Lower lobe of right lung (tissue), 2 donors: ENCODE measurements around the gene MTX1. TPM values are rescaled to one million over a fixed set of nuclear protein-coding genes. Genes with fewer than 3 reads are reported as not detected.

Experiments used
- ATAC-seq, 2 donors: fragments of 200-7000 bp; cut with Tn5 transposase; one replicate each; pipeline ENCODE4 v1.9.1; 2020 to 2022; ENCODE audit warnings: mild to moderate bottlenecking in 2 of 2, moderate library complexity in 2 of 2
- DNase-seq: peaks from one replicate; pipeline ENCODE4 v3.0.0-alpha.2; 2020
- H3K27ac ChIP-seq: fragments of 200-600 bp; one replicate; pipeline ENCODE4 v1.8.0; 2022
- H3K27me3 ChIP-seq: fragments of 200-600 bp; one replicate; pipeline ENCODE4 v1.8.0; 2022; ENCODE audit warnings: low read depth
- H3K36me3 ChIP-seq: fragments of 200-600 bp; one replicate; pipeline ENCODE4 v1.8.0; 2022; ENCODE audit warnings: mild to moderate bottlenecking
- H3K4me1 ChIP-seq: fragments of 200-600 bp; one replicate; pipeline ENCODE4 v1.8.0; 2022
- H3K4me3 ChIP-seq: fragments of 200-600 bp; one replicate; pipeline ENCODE4 v1.8.0; 2022; ENCODE audit warnings: mild to moderate bottlenecking
- H3K9me3 ChIP-seq: fragments of 200-600 bp; one replicate; pipeline ENCODE4 v1.8.0; 2022
- intact Hi-C: fragments of 100-400 bp; cut with DNase I; formaldehyde crosslinking; loops from one replicate; pipeline ENCODE4 v1.11.0; 2022
- total RNA-seq: library from RNA; stranded (reverse); fragmentation: NEBNext Ultra II Directional; extraction: Animal tissue kit (Norgen Biotek cat#: 25700); gene quantifications from one replicate; pipeline ENCODE4 v1.2.1, GENCODE V29; 2021
- TF ChIP-seq, protein P1 (sequence below): fragments of 200-600 bp; IDR thresholded peaks from one replicate; pipeline ENCODE4 v1.8.0; 2022; ENCODE audit warnings: antibody characterized with exemption, mild to moderate bottlenecking
- donor health status: DM: no; HTN: yes; CAD: no; lungs with severe emphysema.

The MTX1 gene
- total RNA-seq, 1 donor from 2014 or later: 27.9 TPM

DNA sequence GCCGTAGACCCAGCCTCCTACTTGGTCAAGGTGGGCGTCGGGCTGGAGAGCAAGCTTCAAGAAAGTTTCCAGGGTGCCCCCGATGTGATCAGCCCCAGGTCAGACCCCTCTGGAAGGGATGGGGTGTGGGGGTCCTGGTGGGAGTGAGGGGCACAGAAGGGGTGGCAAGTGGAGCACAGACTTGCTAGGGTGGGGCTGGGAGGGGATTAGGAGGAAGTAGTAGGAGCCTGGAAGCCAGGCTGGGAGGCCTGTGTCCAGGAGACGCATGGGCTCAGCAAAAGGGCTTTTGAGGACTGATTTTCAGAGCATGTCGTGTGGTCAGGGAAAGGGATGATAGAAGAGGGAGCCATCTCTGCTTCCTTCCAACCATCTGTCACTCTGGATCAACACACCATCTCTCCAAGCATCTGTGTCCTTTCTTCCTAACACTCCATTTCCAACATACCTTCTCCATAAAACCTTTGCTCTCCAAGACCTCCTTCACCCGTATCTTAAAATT, 26.4 kb upstream of the MTX1 start:
- no peak for ATAC-seq
- Histone ChIP-seq H3K36me3 (no peaks in the 10 kb centered on the region), H3K27ac (no peak overlapping the region), H3K4me1 (peaks cover 26% of the 10 kb centered on the region), H3K4me3 (no peak overlapping the region), H3K27me3 (no peaks in the 10 kb centered on the region), H3K9me3 (no peaks in the 10 kb centered on the region)
- TF ChIP-seq, protein P1, sequence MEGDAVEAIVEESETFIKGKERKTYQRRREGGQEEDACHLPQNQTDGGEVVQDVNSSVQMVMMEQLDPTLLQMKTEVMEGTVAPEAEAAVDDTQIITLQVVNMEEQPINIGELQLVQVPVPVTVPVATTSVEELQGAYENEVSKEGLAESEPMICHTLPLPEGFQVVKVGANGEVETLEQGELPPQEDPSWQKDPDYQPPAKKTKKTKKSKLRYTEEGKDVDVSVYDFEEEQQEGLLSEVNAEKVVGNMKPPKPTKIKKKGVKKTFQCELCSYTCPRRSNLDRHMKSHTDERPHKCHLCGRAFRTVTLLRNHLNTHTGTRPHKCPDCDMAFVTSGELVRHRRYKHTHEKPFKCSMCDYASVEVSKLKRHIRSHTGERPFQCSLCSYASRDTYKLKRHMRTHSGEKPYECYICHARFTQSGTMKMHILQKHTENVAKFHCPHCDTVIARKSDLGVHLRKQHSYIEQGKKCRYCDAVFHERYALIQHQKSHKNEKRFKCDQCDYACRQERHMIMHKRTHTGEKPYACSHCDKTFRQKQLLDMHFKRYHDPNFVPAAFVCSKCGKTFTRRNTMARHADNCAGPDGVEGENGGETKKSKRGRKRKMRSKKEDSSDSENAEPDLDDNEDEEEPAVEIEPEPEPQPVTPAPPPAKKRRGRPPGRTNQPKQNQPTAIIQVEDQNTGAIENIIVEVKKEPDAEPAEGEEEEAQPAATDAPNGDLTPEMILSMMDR: no peak
- DNase-seq: no peak
- intact Hi-C loops: no loop called here

DNA sequence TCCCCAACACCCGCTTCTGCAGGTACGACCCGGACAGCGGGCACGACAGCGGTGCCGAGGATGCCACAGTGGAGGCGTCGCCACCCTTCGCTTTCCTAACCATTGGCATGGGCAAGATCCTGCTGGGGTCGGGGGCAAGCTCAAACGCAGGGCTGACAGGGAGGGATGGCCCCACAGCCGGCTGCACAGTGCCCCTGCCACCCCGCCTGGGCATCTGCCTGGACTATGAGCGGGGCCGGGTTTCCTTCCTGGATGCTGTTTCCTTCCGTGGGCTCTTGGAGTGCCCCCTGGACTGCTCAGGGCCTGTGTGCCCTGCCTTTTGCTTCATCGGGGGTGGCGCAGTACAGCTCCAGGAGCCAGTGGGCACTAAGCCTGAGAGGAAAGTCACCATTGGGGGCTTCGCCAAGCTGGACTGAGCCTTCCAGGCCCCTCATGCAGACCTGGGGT, 24.7 kb upstream of the MTX1 start:
- H3K9me3 ChIP-seq: no peaks in the 10 kb centered on the region
- intact Hi-C loops: no loop called here
- no peak for ATAC-seq
- H3K27me3 ChIP-seq: no peaks in the 10 kb centered on the region
- peak; percentile 51 for DNase-seq
- peaks cover 17% of the 10 kb centered on the region for H3K4me1 ChIP-seq
- no peak overlapping the region for H3K4me3 ChIP-seq
- no peaks in the 10 kb centered on the region for H3K36me3 ChIP-seq
- H3K27ac ChIP-seq: no peak overlapping the region
- TF ChIP-seq, protein P1: no peak

DNA sequence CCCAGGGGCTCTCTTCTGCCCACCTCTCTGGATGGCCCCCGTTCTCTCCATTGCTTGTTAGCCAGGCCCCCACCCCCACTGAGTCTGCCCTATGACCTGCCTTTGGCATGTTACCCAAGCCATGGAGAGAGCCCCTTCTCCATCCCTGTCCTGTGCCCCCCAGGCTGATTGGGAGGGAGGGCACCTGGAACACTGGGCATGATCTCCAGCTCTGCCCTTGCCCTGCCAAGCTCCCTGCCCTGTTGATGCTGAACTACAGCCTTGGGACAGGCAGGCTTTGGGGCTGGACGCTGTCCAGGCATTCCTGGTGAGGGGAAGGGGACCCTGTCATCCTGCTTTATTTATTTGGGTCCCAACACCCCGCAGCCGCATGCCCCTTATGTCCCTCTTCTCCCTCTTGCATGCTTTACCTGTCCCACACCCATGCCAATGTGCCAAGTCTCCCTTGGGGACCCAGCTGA, 24.1 kb upstream of the MTX1 start:
- Histone ChIP-seq H3K9me3 (no peaks in the 10 kb centered on the region), H3K36me3 (no peaks in the 10 kb centered on the region), H3K4me1 (peaks cover 17% of the 10 kb centered on the region), H3K27ac (peak overlapping the region; percentile 72), H3K4me3 (no peak overlapping the region), H3K27me3 (no peaks in the 10 kb centered on the region)
- TF ChIP-seq, protein P1: no peak
- intact Hi-C loops: no loop called here
- peak; percentile 47 for DNase-seq
- no peak for ATAC-seq

DNA sequence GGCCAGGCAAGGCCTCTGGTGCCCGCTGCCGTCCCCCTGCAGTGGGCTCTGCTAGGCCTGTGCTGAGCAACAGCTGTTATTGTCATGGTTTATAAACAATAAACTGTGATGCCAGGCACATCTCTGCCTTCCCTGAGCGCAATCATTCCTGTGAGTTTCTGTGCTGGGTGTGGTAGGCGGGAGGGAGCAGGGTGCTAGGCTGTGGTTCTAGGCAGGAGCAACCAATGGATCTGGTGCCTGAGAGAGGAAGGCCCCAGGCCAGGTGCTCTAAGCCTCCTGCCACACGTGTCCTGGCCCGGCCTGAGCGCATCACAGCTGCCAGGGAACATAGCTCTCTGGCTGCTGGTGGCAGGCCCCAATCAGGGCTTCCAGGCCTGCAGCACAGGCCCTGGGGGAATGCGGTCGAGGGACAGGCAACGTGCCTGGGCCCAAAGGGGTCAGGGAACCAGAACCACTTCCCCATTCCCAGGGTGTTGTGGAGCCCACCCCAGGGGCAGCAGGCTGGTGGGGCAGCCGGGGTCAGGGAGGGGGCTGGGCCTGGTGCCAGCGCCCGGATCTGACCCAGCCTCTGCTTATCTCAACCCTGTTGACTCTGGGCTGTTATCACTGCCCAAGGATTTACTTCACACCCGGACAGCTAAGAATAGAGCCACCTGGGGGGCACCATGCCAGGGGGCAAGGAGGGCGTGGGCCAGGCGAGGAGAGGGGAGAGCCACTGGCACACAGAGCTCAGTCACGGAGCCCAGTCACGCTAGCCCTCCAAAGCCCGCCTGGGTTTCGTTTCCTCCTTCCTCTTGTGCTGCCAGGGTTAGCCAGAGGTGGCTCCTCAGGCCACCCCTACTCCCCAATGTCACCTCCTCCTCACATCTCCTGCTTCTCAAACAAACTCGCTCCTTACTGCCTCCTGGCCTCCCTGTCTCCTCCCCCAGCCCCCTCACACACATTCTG, 23.4 kb upstream of the MTX1 start:
- Histone ChIP-seq H3K27me3 (no peaks in the 10 kb centered on the region), H3K4me1 (peaks cover 17% of the 10 kb centered on the region), H3K27ac (peak overlapping the region; percentile 72), H3K36me3 (no peaks in the 10 kb centered on the region), H3K9me3 (no peaks in the 10 kb centered on the region), H3K4me3 (no peak overlapping the region)
- intact Hi-C loops: no loop called here
- ATAC-seq (peak; percentile 69 to 78), DNase-seq (peak; percentile 84)
- TF ChIP-seq, protein P1: no peak

DNA sequence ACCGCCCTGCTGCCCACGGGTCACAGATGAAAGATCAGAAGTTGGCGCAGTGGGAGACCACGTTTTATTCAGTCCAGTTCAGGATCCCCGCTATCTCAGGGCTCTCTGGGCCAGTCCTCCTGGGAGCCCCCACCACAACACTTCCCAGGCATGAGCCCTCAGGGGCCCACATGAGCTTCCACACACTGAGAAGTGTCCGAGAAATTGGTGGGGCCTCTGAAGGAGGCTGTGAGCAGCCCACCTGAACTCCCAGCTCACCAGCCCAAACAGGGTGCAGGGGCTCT, 22.8 kb upstream of the MTX1 start:
- DNase-seq (peak; percentile 44), ATAC-seq (no peak)
- Histone ChIP-seq H3K4me1 (peaks cover 17% of the 10 kb centered on the region), H3K27ac (peak overlapping the region; percentile 72), H3K36me3 (no peaks in the 10 kb centered on the region), H3K4me3 (no peak overlapping the region), H3K9me3 (no peaks in the 10 kb centered on the region), H3K27me3 (no peaks in the 10 kb centered on the region)
- TF ChIP-seq, protein P1: no peak
- intact Hi-C loops: no loop called here
